GM12891 (cell line): ENCODE measurements around the gene OGDHL.

Experiments
- POLR2A ChIP-seq: IDR thresholded peaks from 2 replicates; pipeline ENCODE4 v1.6.1; 2011; ENCODE audit warnings: low read depth, low read length, control low read depth
- POLR2AphosphoS5 ChIP-seq: IDR thresholded peaks from 2 replicates; pipeline ENCODE4 v1.6.1; 2011; ENCODE audit warnings: low read depth, low read length, control low read depth
- POU2F2 ChIP-seq: IDR thresholded peaks from 2 replicates; pipeline ENCODE4 v1.6.1; 2011; ENCODE audit warnings: low read depth, mild to moderate bottlenecking, control low read depth, low read length, moderate library complexity
- TAF1 ChIP-seq: IDR thresholded peaks from 2 replicates; pipeline ENCODE4 v1.6.1; 2011; ENCODE audit warnings: low read depth, low read length, control low read depth

GRCh38 chr10:49690698-49691356, 71.3 kb downstream of the OGDHL start:
- TF ChIP-seq POU2F2 (no peak), POLR2A (no peak), TAF1 (no peak), POLR2AphosphoS5 (no peak)
